Testis (tissue), 2 donors: ENCODE results near the gene TGFBRAP1.

Source experiments
- CTCF ChIP-seq, 3 experiments: fragments of 450-650 bp in 2 of 3; fragments of 200-600 bp in 1 of 3; sonication (generic) in 1 of 3; IDR thresholded peaks; one replicate each; pipeline ENCODE4 v1.5.1; 2016 to 2019; ENCODE audit warnings: antibody characterized with exemption in 3 of 3, mild to moderate bottlenecking in 2 of 3, moderate library complexity in 1 of 3
- POLR2A ChIP-seq: fragments of 450-650 bp; IDR thresholded peaks from one replicate; pipeline ENCODE4 v1.6.1; 2017; ENCODE audit warnings: antibody characterized with exemption, mild to moderate bottlenecking, moderate library complexity

GRCh38 chr2:105365206-105365605 is 35.7 kb upstream of the TGFBRAP1 start:
- TF ChIP-seq CTCF (IDR thresholded peaks at IDR 0.05), result no peak
- TF ChIP-seq POLR2A, result no peak
